ENCODE data around the gene LCE1F. TPM values are rescaled to one million over a fixed set of nuclear protein-coding genes. Genes with fewer than 3 reads are reported as not detected.

LCE1F gene
- total RNA-seq, 1 experiment from 2014 or later, result not detected

DNA sequence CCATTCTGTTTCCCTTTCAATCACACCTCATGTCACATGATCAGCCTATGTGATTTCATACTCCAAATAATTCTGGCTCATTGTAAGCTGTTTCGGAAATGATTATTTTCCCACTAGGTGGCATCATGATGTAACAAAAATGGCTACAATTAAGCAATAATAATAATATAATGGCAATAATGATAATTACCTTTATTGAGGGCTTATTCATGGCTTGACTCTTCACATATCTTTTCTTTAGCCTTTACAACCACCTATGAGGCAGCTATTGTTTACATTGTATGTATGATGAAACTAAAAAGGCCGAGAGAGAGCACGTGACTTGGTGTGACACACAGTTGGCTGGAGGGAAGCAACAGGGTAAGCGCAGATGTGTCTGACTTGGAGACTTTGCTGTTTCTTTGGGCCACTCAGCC lies 29.6 kb upstream of the LCE1F start:
- H3K4me1 Mint-ChIP-seq, result no peaks in the 10 kb centered on the region
- H3K4me3 Mint-ChIP-seq, result no peak overlapping the region
- H2BK5ac ChIP-seq (ENCODE audit: insufficient read length, low read length), result no peak overlapping the region
- H3K4me2 ChIP-seq (ENCODE audit: insufficient read depth, insufficient read length, low read length), result no peak overlapping the region
- no peak overlapping the region for H3K27ac ChIP-seq (ENCODE audit: insufficient read length, low read depth, low read length)
- no CpG with 5 or more reads among the region's 4 CpGs for WGBS (ENCODE audit: extremely low coverage, insufficient read length, low lambda C conversion rate)
- no peak overlapping the region for H3T11ph ChIP-seq (ENCODE audit: low read length)
- TF ChIP-seq, protein P1, sequence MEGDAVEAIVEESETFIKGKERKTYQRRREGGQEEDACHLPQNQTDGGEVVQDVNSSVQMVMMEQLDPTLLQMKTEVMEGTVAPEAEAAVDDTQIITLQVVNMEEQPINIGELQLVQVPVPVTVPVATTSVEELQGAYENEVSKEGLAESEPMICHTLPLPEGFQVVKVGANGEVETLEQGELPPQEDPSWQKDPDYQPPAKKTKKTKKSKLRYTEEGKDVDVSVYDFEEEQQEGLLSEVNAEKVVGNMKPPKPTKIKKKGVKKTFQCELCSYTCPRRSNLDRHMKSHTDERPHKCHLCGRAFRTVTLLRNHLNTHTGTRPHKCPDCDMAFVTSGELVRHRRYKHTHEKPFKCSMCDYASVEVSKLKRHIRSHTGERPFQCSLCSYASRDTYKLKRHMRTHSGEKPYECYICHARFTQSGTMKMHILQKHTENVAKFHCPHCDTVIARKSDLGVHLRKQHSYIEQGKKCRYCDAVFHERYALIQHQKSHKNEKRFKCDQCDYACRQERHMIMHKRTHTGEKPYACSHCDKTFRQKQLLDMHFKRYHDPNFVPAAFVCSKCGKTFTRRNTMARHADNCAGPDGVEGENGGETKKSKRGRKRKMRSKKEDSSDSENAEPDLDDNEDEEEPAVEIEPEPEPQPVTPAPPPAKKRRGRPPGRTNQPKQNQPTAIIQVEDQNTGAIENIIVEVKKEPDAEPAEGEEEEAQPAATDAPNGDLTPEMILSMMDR (conservative IDR thresholded peaks at IDR 0.05), result no peak
- H3K23me2 ChIP-seq (ENCODE audit: insufficient read length, low read depth, low read length, poor library complexity, severe bottlenecking), result no peaks in the 10 kb centered on the region
- H3K56ac ChIP-seq (ENCODE audit: insufficient read length, low read depth, low read length), result no peak overlapping the region
- H3K9me3 Mint-ChIP-seq, result peaks cover 90 to 91% of the 10 kb centered on the region in 2 experiments
- H2BK20ac ChIP-seq (ENCODE audit: low read depth, low read length, poor library complexity, severe bottlenecking), result no peak overlapping the region
- H3K27ac Mint-ChIP-seq, result no peak overlapping the region
- peaks cover 2% of the 10 kb centered on the region; the same call in 1 of the 2 replicates for H3K27me3 Mint-ChIP-seq (ENCODE audit: low read depth)
- H3K79me1 ChIP-seq (ENCODE audit: insufficient read depth, low read depth, low read length, poor library complexity, severe bottlenecking), result no peaks in the 10 kb centered on the region
- no peak overlapping the region for H4K91ac ChIP-seq (ENCODE audit: insufficient read length, low read depth, low read length)
- H3K14ac ChIP-seq (ENCODE audit: insufficient read depth, low read length), result no peak overlapping the region
- no peak overlapping the region for H3K23ac ChIP-seq (ENCODE audit: insufficient read length, low read depth, low read length)
- no peaks in the 10 kb centered on the region for H3K4me1 ChIP-seq (ENCODE audit: insufficient read depth, low read length)
- no peak overlapping the region for H2BK12ac ChIP-seq (ENCODE audit: insufficient read length, low read depth, low read length)
- no peaks in the 10 kb centered on the region for H4K20me1 ChIP-seq (ENCODE audit: control insufficient read depth, insufficient read depth, insufficient read length)
- peaks cover 4 to 40% (median 10%) of the 10 kb centered on the region in 3 experiments; a peak in 6 of 7 replicates for H3K36me3 Mint-ChIP-seq (ENCODE audit: insufficient read depth in 1 of 3, low read depth in 3 of 3)
- no peak overlapping the region for H2BK120ac ChIP-seq (ENCODE audit: low read depth, low read length, poor library complexity, severe bottlenecking)
- H2AFZ ChIP-seq (ENCODE audit: low read length), result no peak overlapping the region
- no peak overlapping the region for H3K4ac ChIP-seq (ENCODE audit: low read depth, low read length)
- H2AK5ac ChIP-seq (ENCODE audit: insufficient read length, low read length), result no peak overlapping the region
- H3K9me3 ChIP-seq (ENCODE audit: control insufficient read depth, low read depth, low read length), result peaks cover 91% of the 10 kb centered on the region
- no peak overlapping the region for H4K5ac ChIP-seq (ENCODE audit: insufficient read length, low read depth, low read length)
- H3K9ac ChIP-seq (ENCODE audit: extremely low read depth, insufficient read length, low read length), result no peak overlapping the region
- no peaks in the 10 kb centered on the region for H3K79me2 ChIP-seq (ENCODE audit: insufficient read depth, low read length)
- no peak overlapping the region for H4K8ac ChIP-seq (replicated peaks; ENCODE audit: insufficient read length, low read depth, low read length)
- no peak overlapping the region for H2BK15ac ChIP-seq (ENCODE audit: low read depth, low read length)
- no peaks in the 10 kb centered on the region for H3K27me3 ChIP-seq (ENCODE audit: insufficient read depth, low read length)
- no peak for DNase-seq
- H3K18ac ChIP-seq (ENCODE audit: insufficient read length, low read depth, low read length), result no peak overlapping the region
